GM10266 (cell line): Measurements from ENCODE around the gene ZNF714.

Experiments used
- DNase-seq: peaks from one replicate; pipeline ENCODE4 v3.0.0; 2012; ENCODE audit errors: extremely low spot score
- TF ChIP-seq, protein P1 (sequence below): IDR thresholded peaks from 2 replicates; pipeline ENCODE4 v1.5.1; 2012; ENCODE audit warnings: mild to moderate bottlenecking, low read depth; ENCODE audit not compliant: control insufficient read depth, insufficient read depth; ENCODE audit errors: missing control alignments

ZNF714 gene

DNA sequence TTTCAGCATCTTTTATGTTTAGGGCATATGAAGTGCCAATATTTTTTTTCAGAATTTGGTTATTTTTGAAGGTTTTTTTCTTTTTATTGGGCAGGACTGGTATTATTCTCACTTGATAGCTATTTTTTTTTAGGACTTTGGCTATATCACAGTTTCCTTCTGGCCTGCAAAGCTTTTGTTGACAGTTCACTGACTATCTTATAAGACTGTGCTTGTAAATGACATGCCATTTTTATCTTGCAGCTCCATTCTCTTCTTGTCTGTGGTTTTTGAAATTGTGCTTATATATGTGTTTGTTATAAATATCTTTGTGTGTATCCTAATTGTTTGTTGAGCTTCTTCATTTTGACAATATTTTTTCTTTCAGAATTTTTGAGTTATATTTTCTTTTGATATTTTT lies 33.4 kb downstream of the ZNF714 start:
- TF ChIP-seq, protein P1, sequence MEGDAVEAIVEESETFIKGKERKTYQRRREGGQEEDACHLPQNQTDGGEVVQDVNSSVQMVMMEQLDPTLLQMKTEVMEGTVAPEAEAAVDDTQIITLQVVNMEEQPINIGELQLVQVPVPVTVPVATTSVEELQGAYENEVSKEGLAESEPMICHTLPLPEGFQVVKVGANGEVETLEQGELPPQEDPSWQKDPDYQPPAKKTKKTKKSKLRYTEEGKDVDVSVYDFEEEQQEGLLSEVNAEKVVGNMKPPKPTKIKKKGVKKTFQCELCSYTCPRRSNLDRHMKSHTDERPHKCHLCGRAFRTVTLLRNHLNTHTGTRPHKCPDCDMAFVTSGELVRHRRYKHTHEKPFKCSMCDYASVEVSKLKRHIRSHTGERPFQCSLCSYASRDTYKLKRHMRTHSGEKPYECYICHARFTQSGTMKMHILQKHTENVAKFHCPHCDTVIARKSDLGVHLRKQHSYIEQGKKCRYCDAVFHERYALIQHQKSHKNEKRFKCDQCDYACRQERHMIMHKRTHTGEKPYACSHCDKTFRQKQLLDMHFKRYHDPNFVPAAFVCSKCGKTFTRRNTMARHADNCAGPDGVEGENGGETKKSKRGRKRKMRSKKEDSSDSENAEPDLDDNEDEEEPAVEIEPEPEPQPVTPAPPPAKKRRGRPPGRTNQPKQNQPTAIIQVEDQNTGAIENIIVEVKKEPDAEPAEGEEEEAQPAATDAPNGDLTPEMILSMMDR, result no peak
- no peak for DNase-seq

DNA sequence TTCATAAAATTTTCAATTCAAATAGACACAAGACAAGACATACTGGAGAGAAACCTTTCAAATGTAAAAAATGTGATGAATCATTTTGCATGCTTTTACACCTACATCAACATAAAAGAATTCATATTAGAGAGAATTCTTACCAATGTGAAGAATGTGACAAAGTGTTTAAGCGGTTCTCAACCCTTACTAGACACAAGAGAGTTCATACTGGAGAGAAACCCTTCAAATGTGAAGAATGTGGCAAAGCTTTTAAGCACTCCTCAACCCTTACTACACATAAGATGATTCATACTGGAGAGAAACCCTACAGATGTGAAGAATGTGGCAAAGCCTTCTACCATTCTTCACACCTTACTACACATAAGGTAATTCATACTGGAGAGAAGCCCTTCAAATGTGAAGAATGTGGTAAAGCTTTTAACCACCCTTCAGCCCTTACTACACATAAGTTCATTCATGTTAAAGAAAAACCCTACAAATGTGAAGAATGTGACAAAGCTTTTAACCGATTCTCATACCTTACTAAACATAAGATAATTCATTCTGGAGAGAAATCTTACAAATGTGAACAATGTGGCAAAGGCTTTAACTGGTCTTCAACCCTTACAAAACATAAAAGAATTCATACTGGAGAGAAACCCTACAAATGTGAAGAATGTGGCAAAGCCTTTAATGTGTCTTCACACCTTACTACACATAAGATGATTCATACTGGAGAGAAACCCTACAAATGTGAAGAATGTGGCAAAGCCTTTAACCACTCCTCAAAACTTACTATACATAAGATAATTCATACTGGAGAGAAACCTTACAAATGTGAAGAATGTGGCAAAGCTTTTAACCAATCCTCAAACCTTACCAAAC lies 35.3 kb downstream of the ZNF714 start:
- TF ChIP-seq, protein P1, result no peak
- no peak for DNase-seq

DNA sequence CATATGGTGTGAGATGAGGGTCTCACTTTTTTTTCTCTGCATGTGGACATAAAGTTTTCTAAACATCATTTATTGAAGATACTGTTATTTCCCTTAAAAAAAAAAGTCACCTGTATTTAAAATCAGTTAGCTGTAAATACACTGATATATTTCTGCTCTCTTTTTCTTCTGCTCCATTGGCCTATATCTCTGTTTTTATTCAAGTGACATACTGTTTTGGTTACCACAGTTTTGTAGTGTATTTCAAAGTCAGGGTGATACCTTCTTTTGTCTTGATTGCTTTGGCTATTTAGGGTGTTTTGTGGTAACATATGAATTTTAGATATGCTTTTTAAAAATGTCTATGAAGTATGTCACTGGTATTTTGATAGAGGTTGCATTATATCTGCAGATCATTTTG lies 44.1 kb downstream of the ZNF714 start:
- TF ChIP-seq, protein P1, result no peak
- DNase-seq, result no peak

DNA sequence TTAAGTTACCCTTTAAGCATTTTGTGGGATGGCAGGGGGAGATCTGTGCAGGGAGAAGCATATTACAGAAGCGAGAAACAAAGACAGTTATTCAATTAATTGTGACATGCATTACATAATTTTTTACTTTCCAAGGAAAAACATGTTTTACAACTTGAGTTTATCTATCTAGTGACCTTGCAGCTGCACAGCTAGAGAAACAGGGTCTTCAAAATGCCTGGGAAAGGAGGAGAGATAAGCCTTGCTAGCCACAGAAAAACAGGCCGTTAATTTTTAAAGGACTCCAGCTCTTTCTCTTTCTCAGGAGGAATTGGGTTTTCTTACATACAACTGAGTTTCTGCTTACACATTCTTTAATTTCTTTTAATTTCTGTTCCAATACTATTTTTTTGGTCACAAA lies 45.0 kb downstream of the ZNF714 start:
- TF ChIP-seq, protein P1, result no peak
- DNase-seq, result no peak

DNA sequence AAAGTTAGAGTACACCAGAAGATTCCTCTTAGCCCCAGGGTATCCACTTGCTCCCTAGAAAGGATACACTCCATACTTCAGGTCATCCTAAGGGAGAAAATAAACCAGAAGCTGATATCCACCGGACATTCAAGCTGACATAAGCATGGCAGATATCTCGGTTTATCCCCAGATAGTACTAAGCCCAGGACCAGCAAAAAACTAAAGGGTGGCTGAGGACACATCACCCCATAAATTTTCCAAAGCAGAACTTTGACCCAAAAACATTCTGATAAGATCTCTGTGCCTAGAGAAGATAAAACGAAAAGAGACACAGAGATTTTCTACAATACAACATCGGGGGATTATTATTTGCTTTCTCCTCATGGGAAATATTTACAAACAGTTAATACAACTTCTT lies 45.9 kb downstream of the ZNF714 start:
- no peak for DNase-seq
- TF ChIP-seq, protein P1, result no peak

DNA sequence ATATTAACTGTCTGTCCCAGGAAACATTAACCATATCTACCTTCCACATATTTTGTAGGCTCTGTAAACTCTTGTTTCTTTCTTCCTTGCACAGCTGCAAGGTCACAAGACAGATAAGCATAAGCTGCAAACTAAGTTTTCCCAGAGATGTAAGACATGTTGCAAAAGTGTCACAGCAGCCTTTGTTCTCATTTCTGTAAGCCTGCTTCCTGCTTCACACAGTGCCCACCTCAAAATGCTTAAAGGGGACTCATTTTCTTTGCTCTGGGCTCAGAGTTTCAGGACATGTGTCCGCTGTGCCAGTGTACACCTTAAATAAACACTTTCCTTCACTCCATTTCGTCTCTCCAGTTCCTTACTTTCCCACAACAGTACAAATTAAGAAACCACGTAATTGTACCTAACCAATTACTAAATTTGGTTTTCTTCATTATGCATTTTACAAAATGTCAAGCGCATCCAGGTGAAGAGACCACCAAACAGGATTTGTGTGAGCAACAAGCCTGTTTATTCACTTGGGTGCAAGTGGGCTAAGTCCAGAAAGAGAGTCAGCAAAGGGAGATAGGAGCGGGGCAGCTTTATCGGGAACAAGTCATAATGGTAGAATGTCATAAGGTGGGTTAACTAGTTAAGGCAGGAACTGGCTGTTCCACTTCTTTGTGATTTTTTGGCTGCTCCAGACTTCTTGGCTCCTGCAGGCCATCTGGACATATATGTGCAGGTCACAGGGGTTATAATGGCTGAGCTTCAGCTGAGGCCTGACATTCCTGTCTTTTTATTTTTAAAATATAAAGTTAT lies 47.1 kb downstream of the ZNF714 start:
- DNase-seq, result no peak
- TF ChIP-seq, protein P1, result no peak
